ENCODE results near the gene CDYL2. TPM values are rescaled to one million over a fixed set of nuclear protein-coding genes. Genes with fewer than 3 reads are reported as not detected.
A peak's percentile ranks its signal among the peaks of the same experiment; 100 is the strongest.

CDYL2 gene, protein sequence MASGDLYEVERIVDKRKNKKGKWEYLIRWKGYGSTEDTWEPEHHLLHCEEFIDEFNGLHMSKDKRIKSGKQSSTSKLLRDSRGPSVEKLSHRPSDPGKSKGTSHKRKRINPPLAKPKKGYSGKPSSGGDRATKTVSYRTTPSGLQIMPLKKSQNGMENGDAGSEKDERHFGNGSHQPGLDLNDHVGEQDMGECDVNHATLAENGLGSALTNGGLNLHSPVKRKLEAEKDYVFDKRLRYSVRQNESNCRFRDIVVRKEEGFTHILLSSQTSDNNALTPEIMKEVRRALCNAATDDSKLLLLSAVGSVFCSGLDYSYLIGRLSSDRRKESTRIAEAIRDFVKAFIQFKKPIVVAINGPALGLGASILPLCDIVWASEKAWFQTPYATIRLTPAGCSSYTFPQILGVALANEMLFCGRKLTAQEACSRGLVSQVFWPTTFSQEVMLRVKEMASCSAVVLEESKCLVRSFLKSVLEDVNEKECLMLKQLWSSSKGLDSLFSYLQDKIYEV
- total RNA-seq, result 10 to 100 TPM in 1 of 2 donors, 1 to 10 TPM in 1; 7.6 to 12.8 TPM
- 1 to 10 TPM in 1 of 2 donors, under 1 TPM in 1; 0.46 to 2.9 TPM for polyA plus RNA-seq
- long read RNA-seq, donor 1, result 0 reads
- long read RNA-seq, donor 2, partial matches to known transcripts, result 0 of 1 reads
- long read RNA-seq, donor 2, other reads (novel, unspliced or antisense), result 1 of 1 reads

DNA sequence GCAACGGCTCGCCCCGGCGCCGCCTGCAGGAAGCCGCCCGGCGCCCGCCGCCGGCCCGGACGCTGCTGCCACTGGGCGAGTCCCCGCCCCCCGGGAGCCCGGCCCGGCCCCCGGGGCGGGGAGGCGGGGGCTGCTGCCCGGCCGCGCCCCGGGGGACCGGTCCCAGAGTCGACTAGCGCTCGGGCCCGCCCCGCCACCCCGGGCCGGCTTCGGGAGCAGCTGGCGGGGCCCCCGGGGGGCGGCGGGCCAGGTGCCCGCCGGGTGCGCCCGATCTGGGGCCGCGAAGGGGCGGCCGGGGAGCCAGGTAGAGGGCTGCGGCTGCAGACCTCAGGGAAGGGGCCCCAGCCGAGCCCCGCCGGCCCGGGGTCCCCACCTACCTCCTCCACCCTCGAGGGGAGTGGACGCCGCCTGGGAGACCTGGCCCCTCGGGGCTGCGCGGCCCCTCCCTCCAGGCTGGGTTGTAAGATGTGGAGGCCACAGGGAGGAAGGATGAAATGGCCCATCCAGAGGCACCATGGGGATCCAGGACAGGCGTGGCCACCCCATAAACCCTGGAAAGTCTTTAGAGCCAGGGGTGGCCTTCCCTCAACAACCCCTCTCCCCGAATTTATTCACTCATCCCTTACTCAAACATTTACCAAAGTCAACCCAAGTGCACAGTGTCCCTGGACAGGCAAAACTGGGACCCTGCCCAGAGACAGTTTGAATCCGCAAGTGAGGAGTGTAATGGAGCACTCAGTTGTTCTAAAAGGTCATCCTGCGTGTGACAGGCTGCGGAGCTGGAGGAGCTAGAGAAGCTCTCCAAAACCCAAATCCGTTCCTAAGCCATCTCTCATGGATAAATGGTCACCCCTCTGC is at the start of gene CDYL2:
CDYL2 (minus strand) TSS at position 73 of the 858 bp plus-strand sequence. CDS start 425 bp downstream, outside the sequence.
- no peak for ATAC-seq (ENCODE audit: low FRiP score)
- peak; percentile 52 to 74 for DNase-seq
- intact Hi-C loops (cut with DNase I), result no loop called here

DNA sequence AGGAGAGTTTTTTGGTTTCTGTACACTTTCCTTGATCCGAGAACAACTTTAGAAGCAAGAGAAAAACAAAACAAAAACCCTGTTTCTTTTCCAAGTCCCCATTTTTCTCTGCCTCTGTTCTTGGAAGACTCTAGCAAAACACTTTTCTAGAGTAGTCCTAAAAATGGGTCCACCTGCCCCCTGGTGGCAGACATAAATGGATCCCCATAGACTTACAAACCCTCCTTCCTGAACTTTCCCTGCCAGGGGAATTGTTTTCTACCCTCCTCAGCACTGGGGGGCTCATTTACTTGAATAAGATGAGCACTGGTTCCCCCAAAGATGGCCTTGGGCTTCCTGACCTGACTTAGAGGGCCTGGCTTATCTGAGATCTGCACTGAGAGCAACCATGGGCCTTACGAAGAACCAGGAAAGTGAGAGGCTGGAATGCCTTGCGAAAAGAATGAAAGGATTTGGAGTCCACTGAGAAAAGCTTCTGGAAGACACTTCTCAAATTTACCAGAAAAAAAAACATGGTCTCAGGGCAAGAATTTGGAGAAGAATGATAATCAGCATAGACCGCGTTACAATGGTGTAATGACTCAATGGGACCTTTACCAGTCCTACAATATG is 48.0 kb upstream of the CDYL2 start:
- no peak for ATAC-seq (ENCODE audit: low FRiP score)

More for the DNA sequence above, at the start of gene CDYL2:
- no peak within 1 kb of the TSS for H3K27ac ChIP-seq (ENCODE audit: low read depth in 1 of 2, low read length in 2 of 2)
- no peaks in the 10 kb centered on the region for H3K9me3 ChIP-seq (ENCODE audit: control insufficient read depth, low read length)
- 6 to 14% methylated on average over 22 to 63 of the region's 63 CpGs for WGBS, 2 donors
- no peaks in the 10 kb centered on the region for H3K4me1 ChIP-seq (ENCODE audit: control insufficient read depth in 1 of 2, insufficient read depth in 2 of 2, low read length in 2 of 2)
- no peaks in the 10 kb centered on the region for H3K27me3 ChIP-seq (ENCODE audit: control insufficient read depth in 1 of 2, insufficient read depth in 2 of 2, low read length in 1 of 2)
- H3K4me3 ChIP-seq (ENCODE audit: low read length in 2 of 2), result peak within 1 kb of the TSS; percentile 61 to 67
- H3K36me3 ChIP-seq (ENCODE audit: control insufficient read depth in 1 of 2, insufficient read depth in 2 of 2, low read length in 1 of 2), result no peaks in the 10 kb centered on the region

DNA sequence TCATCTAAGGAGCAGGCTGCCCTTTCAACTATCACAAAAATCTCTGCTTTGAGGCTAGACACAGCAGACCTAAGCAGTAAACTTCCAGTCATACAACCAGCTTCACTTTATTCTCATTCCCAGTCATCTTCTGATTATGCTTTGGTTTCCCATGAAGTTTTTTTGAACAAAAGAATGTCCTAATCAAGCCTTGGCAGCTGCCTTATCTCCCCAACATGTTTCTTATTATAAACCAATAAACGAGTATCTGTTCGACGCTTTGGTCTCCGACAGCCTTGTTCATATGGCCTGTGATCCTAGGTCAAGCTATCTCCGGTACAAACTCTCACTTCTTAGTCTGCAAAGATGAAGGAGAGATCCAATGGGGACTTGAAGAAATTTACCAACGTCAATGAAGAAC is 47.4 kb upstream of the CDYL2 start:
- peaks cover 2% of the 10 kb centered on the region for H3K9me3 ChIP-seq (ENCODE audit: control insufficient read depth, low read length)
- no peak for ATAC-seq (ENCODE audit: low FRiP score)
- H3K27ac ChIP-seq (ENCODE audit: low read depth in 1 of 2, low read length in 2 of 2), result no peak overlapping the region
- H3K27me3 ChIP-seq (ENCODE audit: control insufficient read depth in 1 of 2, insufficient read depth in 2 of 2, low read length in 1 of 2), result no peaks in the 10 kb centered on the region
- no peak for DNase-seq
- H3K36me3 ChIP-seq (ENCODE audit: control insufficient read depth in 1 of 2, insufficient read depth in 2 of 2, low read length in 1 of 2), result no peaks in the 10 kb centered on the region
- 61 to 63% methylated on average over 6 of the region's 6 CpGs for WGBS, 2 donors
- intact Hi-C loops (cut with DNase I), result no loop called here
- H3K4me3 ChIP-seq (ENCODE audit: low read length in 2 of 2), result no peak overlapping the region
- H3K4me1 ChIP-seq (ENCODE audit: control insufficient read depth in 1 of 2, insufficient read depth in 2 of 2, low read length in 2 of 2), result no peaks in the 10 kb centered on the region

More for the DNA sequence above, 48.0 kb upstream of the CDYL2 start:
- Histone ChIP-seq H3K9me3 (ENCODE audit: control insufficient read depth, low read length) (peaks cover 2% of the 10 kb centered on the region), H3K27ac (ENCODE audit: low read depth in 1 of 2, low read length in 2 of 2) (no peak overlapping the region), H3K36me3 (ENCODE audit: control insufficient read depth in 1 of 2, insufficient read depth in 2 of 2, low read length in 1 of 2) (no peaks in the 10 kb centered on the region), H3K27me3 (ENCODE audit: control insufficient read depth in 1 of 2, insufficient read depth in 2 of 2, low read length in 1 of 2) (no peaks in the 10 kb centered on the region), H3K4me1 (ENCODE audit: control insufficient read depth in 1 of 2, insufficient read depth in 2 of 2, low read length in 2 of 2) (no peaks in the 10 kb centered on the region), H3K4me3 (ENCODE audit: low read length in 2 of 2) (no peak overlapping the region)
- WGBS, 2 donors, result 85% methylated on average over 5 of the region's 5 CpGs
- intact Hi-C loops (cut with DNase I), result no loop called here
- no peak for DNase-seq

DNA sequence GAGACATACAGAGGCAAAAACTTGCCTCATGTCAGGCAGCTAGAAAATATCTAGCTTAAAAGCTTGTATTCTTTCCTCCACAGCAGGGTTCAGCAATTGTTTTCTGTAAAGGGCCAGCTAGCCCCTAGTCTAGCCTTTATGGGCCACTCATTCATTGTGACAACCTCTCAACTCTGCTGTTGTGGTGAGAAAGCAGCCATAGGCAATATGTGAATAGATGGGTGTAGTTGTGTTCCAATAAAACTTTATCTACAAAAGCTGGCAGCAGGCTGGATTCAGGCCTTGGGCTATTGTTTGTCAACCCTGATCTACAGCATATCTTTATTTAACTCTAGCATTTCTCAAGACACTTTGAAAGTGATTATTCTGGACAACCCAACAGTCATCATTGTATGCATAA is 46.4 kb upstream of the CDYL2 start:
- intact Hi-C loops (cut with DNase I), result no loop called here
- Histone ChIP-seq H3K4me3 (ENCODE audit: low read length in 2 of 2) (no peak overlapping the region), H3K36me3 (ENCODE audit: control insufficient read depth in 1 of 2, insufficient read depth in 2 of 2, low read length in 1 of 2) (no peaks in the 10 kb centered on the region), H3K9me3 (ENCODE audit: control insufficient read depth, low read length) (peaks cover 2% of the 10 kb centered on the region), H3K27me3 (ENCODE audit: control insufficient read depth in 1 of 2, insufficient read depth in 2 of 2, low read length in 1 of 2) (no peaks in the 10 kb centered on the region), H3K27ac (ENCODE audit: low read depth in 1 of 2, low read length in 2 of 2) (no peak overlapping the region), H3K4me1 (ENCODE audit: control insufficient read depth in 1 of 2, insufficient read depth in 2 of 2, low read length in 2 of 2) (no peaks in the 10 kb centered on the region)
- no peak for ATAC-seq (ENCODE audit: low FRiP score)
- no peak for DNase-seq

DNA sequence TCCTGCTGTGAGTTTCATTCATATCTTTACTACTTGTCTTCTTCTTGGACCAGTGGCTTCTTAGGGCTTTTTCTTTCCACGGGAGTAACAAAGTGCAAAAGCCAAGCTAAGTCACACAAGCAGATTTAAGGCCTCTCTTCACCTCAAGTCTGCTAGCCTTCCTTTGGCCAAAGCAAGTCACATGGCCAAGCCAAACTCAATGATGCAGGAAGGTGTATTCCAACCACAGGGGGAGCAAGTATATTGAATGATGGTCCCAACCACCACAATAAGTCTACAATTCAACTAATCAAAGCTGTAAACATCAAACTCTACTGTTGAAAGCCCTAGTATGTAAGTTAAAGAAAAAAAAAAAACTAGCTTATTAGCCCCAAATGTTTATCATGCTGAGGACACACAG is 44.5 kb upstream of the CDYL2 start:
- intact Hi-C loops (cut with DNase I), result no loop called here
- Histone ChIP-seq H3K9me3 (ENCODE audit: control insufficient read depth, low read length) (no peaks in the 10 kb centered on the region), H3K4me1 (ENCODE audit: control insufficient read depth in 1 of 2, insufficient read depth in 2 of 2, low read length in 2 of 2) (no peaks in the 10 kb centered on the region), H3K36me3 (ENCODE audit: control insufficient read depth in 1 of 2, insufficient read depth in 2 of 2, low read length in 1 of 2) (no peaks in the 10 kb centered on the region), H3K27me3 (ENCODE audit: control insufficient read depth in 1 of 2, insufficient read depth in 2 of 2, low read length in 1 of 2) (no peaks in the 10 kb centered on the region), H3K27ac (ENCODE audit: low read depth in 1 of 2, low read length in 2 of 2) (no peak overlapping the region), H3K4me3 (ENCODE audit: low read length in 2 of 2) (no peak overlapping the region)
- ATAC-seq (ENCODE audit: low FRiP score) (no peak), DNase-seq (no peak)
- WGBS, 2 donors, result 85 to 90% methylated on average over 1 of the region's 1 CpG

DNA sequence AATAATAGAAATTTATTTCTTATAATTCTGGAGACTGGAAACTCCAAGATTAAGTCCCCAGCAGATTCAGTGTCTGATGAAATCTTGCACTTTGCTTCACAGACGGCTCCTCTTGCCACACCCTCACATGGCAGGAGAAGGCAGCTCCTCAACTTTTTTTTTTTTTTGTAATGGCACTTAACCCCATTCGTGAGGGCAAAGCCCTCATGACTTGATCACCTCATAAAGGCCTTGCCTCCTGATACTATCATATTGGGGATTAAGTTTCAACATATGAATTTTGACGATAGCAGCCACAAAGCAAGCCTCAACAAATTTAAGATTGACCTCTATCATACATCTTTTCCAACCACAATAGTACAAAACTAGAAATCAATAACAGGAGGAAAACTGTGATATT is 42.3 kb upstream of the CDYL2 start:
- no peaks in the 10 kb centered on the region for H3K36me3 ChIP-seq (ENCODE audit: control insufficient read depth in 1 of 2, insufficient read depth in 2 of 2, low read length in 1 of 2)
- intact Hi-C loops (cut with DNase I), result no loop called here
- H3K27me3 ChIP-seq (ENCODE audit: control insufficient read depth in 1 of 2, insufficient read depth in 2 of 2, low read length in 1 of 2), result no peaks in the 10 kb centered on the region
- H3K9me3 ChIP-seq (ENCODE audit: control insufficient read depth, low read length), result no peaks in the 10 kb centered on the region
- H3K4me1 ChIP-seq (ENCODE audit: control insufficient read depth in 1 of 2, insufficient read depth in 2 of 2, low read length in 2 of 2), result no peaks in the 10 kb centered on the region
- no peak for ATAC-seq (ENCODE audit: low FRiP score)
- WGBS, 2 donors, result 80 to 82% methylated on average over 3 of the region's 3 CpGs
- H3K4me3 ChIP-seq (ENCODE audit: low read length in 2 of 2), result no peak overlapping the region
- H3K27ac ChIP-seq (ENCODE audit: low read depth in 1 of 2, low read length in 2 of 2), result no peak overlapping the region
- DNase-seq, result no peak

DNA sequence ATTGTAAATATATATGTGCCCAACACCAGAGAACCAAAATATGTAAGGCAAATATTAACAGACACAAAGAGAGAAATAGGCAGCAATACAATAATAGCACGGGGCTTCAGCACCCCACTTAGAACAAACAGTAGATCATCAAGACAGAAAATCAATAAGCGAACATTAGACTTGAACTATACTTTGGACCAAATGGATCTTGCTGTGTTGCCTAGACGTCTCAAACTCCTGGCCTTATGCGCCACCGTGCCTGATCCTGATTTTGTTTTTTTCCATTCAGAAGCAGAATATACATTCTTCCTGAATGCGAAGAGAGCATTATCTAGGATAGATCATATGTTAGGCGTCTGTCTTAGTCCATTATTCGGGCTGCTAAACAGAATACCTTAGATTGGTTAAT is 41.9 kb upstream of the CDYL2 start:
- no peak overlapping the region for H3K27ac ChIP-seq (ENCODE audit: low read depth in 1 of 2, low read length in 2 of 2)
- no peak overlapping the region for H3K4me3 ChIP-seq (ENCODE audit: low read length in 2 of 2)
- no peaks in the 10 kb centered on the region for H3K4me1 ChIP-seq (ENCODE audit: control insufficient read depth in 1 of 2, insufficient read depth in 2 of 2, low read length in 2 of 2)
- ATAC-seq (ENCODE audit: low FRiP score) (no peak), DNase-seq (no peak)
- no peaks in the 10 kb centered on the region for H3K27me3 ChIP-seq (ENCODE audit: control insufficient read depth in 1 of 2, insufficient read depth in 2 of 2, low read length in 1 of 2)
- no peaks in the 10 kb centered on the region for H3K9me3 ChIP-seq (ENCODE audit: control insufficient read depth, low read length)
- intact Hi-C loops (cut with DNase I), result no loop called here
- no peaks in the 10 kb centered on the region for H3K36me3 ChIP-seq (ENCODE audit: control insufficient read depth in 1 of 2, insufficient read depth in 2 of 2, low read length in 1 of 2)
- 91% methylated on average over 8 of the region's 8 CpGs for WGBS, 2 donors

DNA sequence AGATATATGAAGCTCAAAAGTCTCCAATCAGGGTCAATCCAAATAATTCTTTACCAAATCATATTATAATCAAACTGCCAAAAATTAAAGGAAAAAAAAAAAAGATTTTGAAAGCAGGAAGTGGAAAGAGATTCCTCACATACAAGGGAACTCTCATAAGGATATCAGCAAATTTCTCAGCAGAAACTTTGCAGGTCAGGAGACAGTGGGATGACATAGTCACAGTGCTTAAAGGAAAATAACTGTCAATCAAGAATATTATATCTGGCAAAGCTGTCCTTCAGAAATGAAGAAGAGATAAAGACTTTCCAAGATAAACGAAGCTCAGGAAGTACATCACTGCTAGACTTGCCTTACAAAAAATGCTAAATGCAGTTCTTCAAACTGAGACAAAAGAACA is 40.0 kb upstream of the CDYL2 start:
- Histone ChIP-seq H3K36me3 (ENCODE audit: control insufficient read depth in 1 of 2, insufficient read depth in 2 of 2, low read length in 1 of 2) (no peaks in the 10 kb centered on the region), H3K4me1 (ENCODE audit: control insufficient read depth in 1 of 2, insufficient read depth in 2 of 2, low read length in 2 of 2) (no peaks in the 10 kb centered on the region), H3K27ac (ENCODE audit: low read depth in 1 of 2, low read length in 2 of 2) (no peak overlapping the region), H3K9me3 (ENCODE audit: control insufficient read depth, low read length) (no peaks in the 10 kb centered on the region), H3K27me3 (ENCODE audit: control insufficient read depth in 1 of 2, insufficient read depth in 2 of 2, low read length in 1 of 2) (no peaks in the 10 kb centered on the region), H3K4me3 (ENCODE audit: low read length in 2 of 2) (no peak overlapping the region)
- WGBS, 2 donors, result 83 to 85% methylated on average over 1 of the region's 1 CpG
- DNase-seq (no peak), ATAC-seq (ENCODE audit: low FRiP score) (no peak)
- intact Hi-C loops (cut with DNase I), result no loop called here

All from aorta (tissue), 5 donors.